Keratinocyte (primary cell): ENCODE results near the gene KRT7. TPM values are rescaled to one million over a fixed set of nuclear protein-coding genes. Genes with fewer than 3 reads are reported as not detected.

Source experiments
- DNase-seq: peaks from one replicate; pipeline ENCODE4 v3.0.0-alpha.2; 2011; ENCODE audit warnings: low read depth, missing footprints, low spot score
- FAIRE-seq: peaks from 2 replicates; lab custom pipeline; 2011; peaks lifted over from hg19 to GRCh38; lab: Jason Lieb, UNC
- H2AFZ ChIP-seq: 2 replicates; pipeline ENCODE4 v1.6.0; 2012; ENCODE audit warnings: low read length, control low read depth, inconsistent platforms; ENCODE audit not compliant: control insufficient read depth
- H3K27ac ChIP-seq: 2 replicates; pipeline ENCODE4 v1.5.1; 2011; ENCODE audit warnings: low read length; ENCODE audit not compliant: control insufficient read depth, insufficient read depth
- H3K27me3 ChIP-seq: 3 replicates; pipeline ENCODE4 v1.6.0; 2011; ENCODE audit warnings: low read length; ENCODE audit not compliant: control insufficient read depth, insufficient read depth; ENCODE audit errors: extremely low read depth
- H3K36me3 ChIP-seq, 2 experiments: 2 replicates in 1 of 2; 3 replicates in 1 of 2; pipeline ENCODE4 v1.5.1; 2011; ENCODE audit warnings: low read length in 2 of 2, mild to moderate bottlenecking in 1 of 2; ENCODE audit not compliant: control insufficient read depth in 2 of 2, insufficient read depth in 2 of 2; ENCODE audit errors: extremely low read depth in 1 of 2
- H3K4me1 ChIP-seq: 3 replicates; pipeline ENCODE4 v1.5.1; 2011; ENCODE audit warnings: low read length; ENCODE audit not compliant: control insufficient read depth, insufficient read depth; ENCODE audit errors: extremely low read depth
- H3K4me2 ChIP-seq: 3 replicates; pipeline ENCODE4 v1.6.0; 2011; ENCODE audit warnings: low read depth, low read length; ENCODE audit not compliant: control insufficient read depth, insufficient read depth; ENCODE audit errors: extremely low read depth
- H3K4me3 ChIP-seq, 3 experiments: fragments of 200-600 bp in 1 of 3; sonication (generic) in 1 of 3; 2 replicates in 2 of 3; 3 replicates in 1 of 3; pipeline ENCODE4 v1.5.1; 2011 to 2016; ENCODE audit warnings: low read length in 3 of 3, mild to moderate bottlenecking in 3 of 3, control low read depth in 2 of 3, inconsistent platforms in 1 of 3, low read depth in 1 of 3, mixed read lengths in 1 of 3, mixed run types in 1 of 3, moderate library complexity in 1 of 3; ENCODE audit not compliant: control insufficient read depth in 2 of 3, insufficient read depth in 2 of 3; ENCODE audit errors: extremely low read depth in 1 of 3
- H3K79me2 ChIP-seq: 2 replicates; pipeline ENCODE4 v1.6.0; 2012; ENCODE audit warnings: low read length; ENCODE audit not compliant: control insufficient read depth, insufficient read depth
- H3K9ac ChIP-seq: 3 replicates; pipeline ENCODE4 v1.6.0; 2011; ENCODE audit warnings: low read length; ENCODE audit not compliant: control insufficient read depth, insufficient read depth; ENCODE audit errors: extremely low read depth
- H3K9me1 ChIP-seq: 3 replicates; pipeline ENCODE4 v1.6.0; 2011; ENCODE audit warnings: low read length; ENCODE audit not compliant: control insufficient read depth, insufficient read depth; ENCODE audit errors: extremely low read depth
- H3K9me3 ChIP-seq: 2 replicates; pipeline ENCODE4 v1.5.1; 2012; ENCODE audit warnings: low read depth, low read length; ENCODE audit not compliant: control insufficient read depth
- H4K20me1 ChIP-seq: 3 replicates; pipeline ENCODE4 v1.6.0; 2011; ENCODE audit warnings: low read length; ENCODE audit not compliant: control insufficient read depth, insufficient read depth; ENCODE audit errors: extremely low read depth
- CTCF ChIP-seq, 3 experiments: IDR thresholded peaks in 1 of 3; conservative IDR thresholded peaks in 1 of 3; optimal IDR thresholded peaks in 1 of 3; 2 replicates in 2 of 3; 3 replicates in 1 of 3; pipeline versions ENCODE3 to v1.5.1; 2011; ENCODE audit warnings: low read length in 3 of 3, mild to moderate bottlenecking in 3 of 3, moderate library complexity in 2 of 3, control low read depth in 1 of 3, inconsistent platforms in 1 of 3; ENCODE audit not compliant: insufficient read depth in 2 of 3; ENCODE audit errors: extremely low read depth in 1 of 3
- EZH2 ChIP-seq: IDR thresholded peaks from one replicate; pipeline ENCODE4 v1.6.1; 2012; ENCODE audit warnings: inconsistent platforms, mild to moderate bottlenecking, low read length, moderate library complexity
- dilution Hi-C: fragments of 300-500 bp; cut with MboI; formaldehyde crosslinking; loops from one replicate; pipeline ENCODE4 v1.7.0; 2020; ENCODE audit warnings: low sequenced_read_pairs; ENCODE audit not compliant: extremely low pct_ligation_motif_present
- polyA plus RNA-seq, 5 experiments: library from polyadenylated mRNA; depleted of rRNA in 3 of 5; stranded (reverse) in 3 of 5; stranded (forward) in 1 of 5; unstranded in 1 of 5; fragments of >200 nt; gene quantifications; 1 replicate in 1 of 5; 2 replicates in 3 of 5; 3 replicates in 1 of 5; pipeline versions ENCODE4 v1.2.1 to v1.2.3, GENCODE V29; 2011 to 2012; ENCODE audit warnings: missing spikeins in 2 of 5, low read depth in 1 of 5, low replicate concordance in 1 of 5

Gene KRT7
- polyA plus RNA-seq, 1 donor (not counting 4 experiments of a cell fraction or from before 2014, with no cell fraction given): 112 TPM

DNA sequence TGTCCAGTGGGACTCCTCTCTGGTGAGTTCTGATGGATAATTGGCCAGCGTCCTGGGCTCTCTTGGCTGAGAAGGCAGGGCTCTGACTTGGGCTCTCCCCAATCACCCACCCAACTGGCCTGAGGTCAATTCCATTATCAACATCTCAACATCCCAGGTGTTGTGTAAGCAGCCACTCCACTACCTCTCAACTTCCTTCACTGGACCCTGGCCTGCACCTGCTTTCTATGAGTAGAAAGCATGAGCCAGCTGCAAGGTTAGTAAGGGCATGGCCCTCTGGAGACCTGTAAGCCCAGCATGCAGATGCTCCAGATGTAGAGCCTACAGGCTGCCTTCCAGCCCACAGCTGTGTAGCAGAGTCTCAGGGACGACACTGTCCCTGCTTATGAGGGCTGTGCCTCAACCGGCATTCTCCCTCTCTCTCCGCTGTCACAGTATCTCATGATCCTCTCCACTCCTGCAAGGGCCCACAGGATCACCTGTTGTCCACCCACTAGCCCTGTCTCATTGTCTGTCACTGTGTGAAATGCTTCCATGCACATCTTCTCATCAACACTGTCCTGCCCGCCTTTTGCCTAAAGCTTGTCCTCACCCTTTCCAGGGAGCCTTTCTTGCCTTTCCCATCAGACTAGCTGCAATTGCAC is 63.7 kb downstream of the KRT7 start:
- peaks cover 6% of the 10 kb centered on the region for H3K27me3 ChIP-seq
- no peaks in the 10 kb centered on the region for H3K4me1 ChIP-seq
- H3K4me3 ChIP-seq: no peak overlapping the region
- no peak overlapping the region for H3K4me2 ChIP-seq
- no peaks in the 10 kb centered on the region for H3K9me1 ChIP-seq
- no peak for FAIRE-seq
- dilution Hi-C loops: no loop called here
- no peak overlapping the region for H3K9ac ChIP-seq
- no peak for DNase-seq
- no peaks in the 10 kb centered on the region for H3K79me2 ChIP-seq
- no peaks in the 10 kb centered on the region for H4K20me1 ChIP-seq
- no peaks in the 10 kb centered on the region for H3K36me3 ChIP-seq
- no peak overlapping the region for H3K27ac ChIP-seq
- no peak overlapping the region for H2AFZ ChIP-seq
- TF ChIP-seq CTCF (optimal IDR thresholded peaks at IDR 0.05 in 1 of 3, IDR thresholded peaks at IDR 0.05 in 1 of 3, conservative IDR thresholded peaks at IDR 0.05 in 1 of 3; ENCODE audit: extremely low read depth in 1 of 3, insufficient read depth in 2 of 3, low read length in 3 of 3) (no peak), EZH2 (no peak)
- H3K9me3 ChIP-seq: no peaks in the 10 kb centered on the region

Other genes with a start within 250 kb of the KRT7 start
- gene TAMALIN, start 226.3 kb upstream of the KRT7 start, polyA plus RNA-seq: 0.54 to 0.86 TPM (median 0.56 TPM) in 3 replicates
- gene NR4A1, start 181.8 kb upstream of the KRT7 start, polyA plus RNA-seq: 0.69 to 7.8 TPM (median 3.9 TPM) in 3 replicates
- 62.7 to 74.7 TPM (median 73.9 TPM) in 3 replicates for gene ATG101, start 163.3 kb upstream of the KRT7 start, polyA plus RNA-seq
- gene SMIM41, start 153.5 kb upstream of the KRT7 start, polyA plus RNA-seq: not detected in 3 replicates
- 3.3 to 7.2 TPM (median 4.1 TPM) in 3 replicates for gene KRT80, start 41.2 kb upstream of the KRT7 start, polyA plus RNA-seq
- gene KRT86, start 41.4 kb downstream of the KRT7 start, polyA plus RNA-seq: 0.03 TPM in 1 of 3 replicates, not detected in the others
- 0.03 to 0.15 TPM in 2 of 3 replicates, not detected in the other for gene KRT81, start 58.3 kb downstream of the KRT7 start, polyA plus RNA-seq
- not detected in 3 replicates for gene KRT83, start 88.2 kb downstream of the KRT7 start, polyA plus RNA-seq
- gene KRT85, start 134.2 kb downstream of the KRT7 start, polyA plus RNA-seq: not detected in 3 replicates
- gene KRT84, start 152.4 kb downstream of the KRT7 start, polyA plus RNA-seq: 0.05 to 0.13 TPM (median 0.10 TPM) in 3 replicates
- gene KRT82, start 173.1 kb downstream of the KRT7 start, polyA plus RNA-seq: 0.03 TPM in 1 of 3 replicates, not detected in the others
- 59.4 to 151 TPM (median 60.5 TPM) in 3 replicates for gene KRT75, start 201.1 kb downstream of the KRT7 start, polyA plus RNA-seq
- gene KRT6B, start 218.9 kb downstream of the KRT7 start, polyA plus RNA-seq: 1,722 to 4,902 TPM (median 2,016 TPM) in 3 replicates
- 203 to 1,358 TPM (median 357 TPM) in 3 replicates for gene KRT6C, start 240.6 kb downstream of the KRT7 start, polyA plus RNA-seq